ENCODE data around the gene INPP5D.

DNA sequence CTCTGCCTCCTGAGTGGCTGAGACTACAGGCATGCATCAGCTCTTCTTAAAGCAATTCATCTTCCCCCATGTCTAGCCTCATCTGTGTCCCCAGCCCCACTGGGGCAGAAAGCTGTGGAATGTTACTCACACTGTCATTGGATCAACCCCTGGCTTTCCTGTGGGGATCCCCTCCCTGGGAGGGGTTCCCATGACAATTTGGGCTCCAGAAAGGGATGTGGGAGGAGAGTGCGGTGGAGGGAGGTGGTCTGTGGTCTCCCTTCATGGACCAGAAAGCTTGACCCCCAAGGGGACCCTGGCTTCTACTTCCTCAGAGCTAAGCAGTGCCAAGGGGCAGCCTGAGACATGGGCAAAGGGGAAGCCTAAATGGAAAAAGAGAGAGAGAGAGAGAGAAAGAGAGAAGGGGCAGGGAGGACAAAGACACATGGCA lies 48.4 kb upstream of the INPP5D start:
- no peak for TF ChIP-seq POLR2A (IDR thresholded peaks at IDR 0.05; ENCODE audit: low read length)
- TF ChIP-seq GATA1 (IDR thresholded peaks at IDR 0.05; ENCODE audit: low read depth, low read length), result no peak

Data from erythroblast (primary cell).